IPS-20b (cell line): ENCODE data around the gene FILIP1.

ENCODE experiments used
- H3K27ac ChIP-seq: one replicate; pipeline ENCODE4 v1.5.1; 2013; ENCODE audit warnings: low read length
- H3K27me3 ChIP-seq: 2 replicates; pipeline ENCODE4 v1.6.1; 2013; ENCODE audit warnings: mild to moderate bottlenecking, low read length, inconsistent platforms; ENCODE audit not compliant: insufficient read depth
- H3K36me3 ChIP-seq: 2 replicates; pipeline ENCODE4 v1.6.1; 2013; ENCODE audit warnings: low read depth, mild to moderate bottlenecking, inconsistent platforms, low read length, moderate library complexity; ENCODE audit not compliant: insufficient read depth
- H3K4me1 ChIP-seq: 2 replicates; pipeline ENCODE4 v1.6.1; 2013; ENCODE audit warnings: mild to moderate bottlenecking, control low read depth, inconsistent platforms, low read length, moderate library complexity; ENCODE audit not compliant: insufficient read depth
- H3K4me3 ChIP-seq: 2 replicates; pipeline ENCODE4 v1.5.1; 2013; ENCODE audit warnings: mild to moderate bottlenecking, low read length, inconsistent platforms
- H3K9ac ChIP-seq: 2 replicates; pipeline ENCODE4 v1.6.1; 2013; ENCODE audit warnings: low read depth, mild to moderate bottlenecking, inconsistent platforms, low read length, moderate library complexity
- H3K9me3 ChIP-seq: 2 replicates; pipeline ENCODE4 v1.6.1; 2013; ENCODE audit warnings: mild to moderate bottlenecking, low read depth, low read length, inconsistent platforms; ENCODE audit not compliant: insufficient read depth

Gene FILIP1

GRCh38 chr6:75292555-75292954 lies 201.0 kb downstream of the FILIP1 start:
- Histone ChIP-seq H3K4me1 (peaks cover 15% of the 10 kb centered on the region; the same call in 1 of the 2 replicates), H3K9me3 (no peaks in the 10 kb centered on the region), H3K4me3 (no peak overlapping the region), H3K27ac (no peak overlapping the region), H3K27me3 (no peaks in the 10 kb centered on the region), H3K36me3 (no peaks in the 10 kb centered on the region), H3K9ac (no peak overlapping the region)

- Histone ChIP-seq H3K4me1 (peaks cover 15% of the 10 kb centered on the region; the same call in 1 of the 2 replicates), H3K27ac (no peak overlapping the region), H3K27me3 (no peaks in the 10 kb centered on the region), H3K9ac (no peak overlapping the region), H3K9me3 (no peaks in the 10 kb centered on the region), H3K4me3 (no peak overlapping the region), H3K36me3 (no peaks in the 10 kb centered on the region)
Observed at GRCh38 chr6:75291744-75292143, 201.9 kb downstream of the FILIP1 start.

- Histone ChIP-seq H3K9me3 (no peaks in the 10 kb centered on the region), H3K27me3 (no peaks in the 10 kb centered on the region), H3K4me3 (no peak overlapping the region), H3K27ac (no peak overlapping the region), H3K9ac (no peak overlapping the region), H3K4me1 (peaks cover 15% of the 10 kb centered on the region; the same call in 1 of the 2 replicates), H3K36me3 (no peaks in the 10 kb centered on the region)
Observed at GRCh38 chr6:75291331-75291730, 202.3 kb downstream of the FILIP1 start.

GRCh38 chr6:75290136-75290945 lies 203.3 kb downstream of the FILIP1 start:
- peaks cover 19% of the 10 kb centered on the region; the same call in 1 of the 2 replicates for H3K4me1 ChIP-seq
- H3K4me3 ChIP-seq = no peak overlapping the region; the same call in 1 of the 2 replicates
- H3K27ac ChIP-seq = no peak overlapping the region
- peak overlapping the region; percentile 38; the same call in 1 of the 2 replicates for H3K9ac ChIP-seq
- H3K36me3 ChIP-seq = no peaks in the 10 kb centered on the region
- no peaks in the 10 kb centered on the region for H3K27me3 ChIP-seq
- H3K9me3 ChIP-seq = no peaks in the 10 kb centered on the region

GRCh38 chr6:75288023-75288422 lies 205.6 kb downstream of the FILIP1 start:
- no peak overlapping the region for H3K27ac ChIP-seq
- H3K36me3 ChIP-seq = no peaks in the 10 kb centered on the region
- H3K9me3 ChIP-seq = no peaks in the 10 kb centered on the region

GRCh38 chr6:75287424-75287823 lies 206.2 kb downstream of the FILIP1 start:
- H3K27ac ChIP-seq = no peak overlapping the region
- no peaks in the 10 kb centered on the region for H3K27me3 ChIP-seq
- no peak overlapping the region for H3K4me3 ChIP-seq
- H3K4me1 ChIP-seq = peaks cover 20% of the 10 kb centered on the region; the same call in 1 of the 2 replicates
- H3K9ac ChIP-seq = no peak overlapping the region
- H3K36me3 ChIP-seq = no peaks in the 10 kb centered on the region
- H3K9me3 ChIP-seq = no peaks in the 10 kb centered on the region

More at GRCh38 chr6:75288023-75288422, 205.6 kb downstream of the FILIP1 start:
- Histone ChIP-seq H3K4me3 (no peak overlapping the region), H3K4me1 (peaks cover 20% of the 10 kb centered on the region; the same call in 1 of the 2 replicates), H3K9ac (no peak overlapping the region), H3K27me3 (no peaks in the 10 kb centered on the region)

- Histone ChIP-seq H3K27me3 (no peaks in the 10 kb centered on the region), H3K9me3 (no peaks in the 10 kb centered on the region), H3K27ac (no peak overlapping the region), H3K9ac (no peak overlapping the region), H3K4me1 (peaks cover 20% of the 10 kb centered on the region; the same call in 1 of the 2 replicates), H3K36me3 (no peaks in the 10 kb centered on the region), H3K4me3 (no peak overlapping the region)
Observed at GRCh38 chr6:75286955-75287354, 206.6 kb downstream of the FILIP1 start.

- Histone ChIP-seq H3K9me3 (no peaks in the 10 kb centered on the region), H3K4me3 (peak overlapping the region; percentile 98), H3K27ac (no peak overlapping the region), H3K4me1 (peaks cover 20% of the 10 kb centered on the region; the same call in 1 of the 2 replicates), H3K9ac (peak overlapping the region; percentile 80; the same call in 1 of the 2 replicates), H3K36me3 (no peaks in the 10 kb centered on the region), H3K27me3 (no peaks in the 10 kb centered on the region)
Observed at GRCh38 chr6:75285283-75285639, 208.3 kb downstream of the FILIP1 start.

- Histone ChIP-seq H3K4me3 (peak within 1 kb of the TSS; percentile 98), H3K9me3 (no peaks in the 10 kb centered on the region), H3K9ac (peak within 1 kb of the TSS; percentile 91), H3K27me3 (no peaks in the 10 kb centered on the region), H3K27ac (peak within 1 kb of the TSS; percentile 13), H3K4me1 (peaks cover 20% of the 10 kb centered on the region), H3K36me3 (no peaks in the 10 kb centered on the region)
Observed at GRCh38 chr6:75284632-75285282, 208.8 kb downstream of the FILIP1 start, which contains the start of gene TMEM30A. TSS of gene TMEM30A (minus strand) at chr6:75284792. CDS start at chr6:75284638, 154 bp downstream.

- peak overlapping the region; percentile 91 for H3K9ac ChIP-seq
- peaks cover 27% of the 10 kb centered on the region for H3K4me1 ChIP-seq
- H3K4me3 ChIP-seq = peak overlapping the region; percentile 98
- peak overlapping the region; percentile 13 for H3K27ac ChIP-seq
- no peaks in the 10 kb centered on the region for H3K27me3 ChIP-seq
- H3K36me3 ChIP-seq = no peaks in the 10 kb centered on the region
- no peaks in the 10 kb centered on the region for H3K9me3 ChIP-seq
Observed at GRCh38 chr6:75283907-75284631, 209.5 kb downstream of the FILIP1 start.

GRCh38 chr6:75282706-75283105 lies 210.9 kb downstream of the FILIP1 start:
- Histone ChIP-seq H3K9me3 (no peaks in the 10 kb centered on the region), H3K4me3 (peak overlapping the region; percentile 98), H3K36me3 (no peaks in the 10 kb centered on the region), H3K9ac (peak overlapping the region; percentile 91), H3K27ac (no peak overlapping the region), H3K27me3 (no peaks in the 10 kb centered on the region), H3K4me1 (peaks cover 31% of the 10 kb centered on the region)
